Retinal pigment epithelial cell (primary cell): ENCODE data around the gene IRAK4.

ENCODE experiments used
- DNase-seq: peaks from one replicate; pipeline ENCODE4 v3.0.0-alpha.2; 2010; ENCODE audit warnings: low read depth
- H3K4me3 ChIP-seq: 2 replicates; pipeline ENCODE4 v1.5.1; 2011; ENCODE audit warnings: mild to moderate bottlenecking, low read length, control low read depth, moderate library complexity
- CTCF ChIP-seq: conservative IDR thresholded peaks from 2 replicates; pipeline ENCODE4 v1.5.1; 2011; ENCODE audit warnings: low read depth, low read length, control low read depth, inconsistent platforms

Gene IRAK4

GRCh38 chr12:43812926-43813325 lies 54.2 kb downstream of the IRAK4 start:
- no peak for DNase-seq

GRCh38 chr12:43815416-43815815 lies 56.7 kb downstream of the IRAK4 start:
- no peak overlapping the region for H3K4me3 ChIP-seq
- no peak for TF ChIP-seq CTCF
- DNase-seq = no peak

More at GRCh38 chr12:43812926-43813325, 54.2 kb downstream of the IRAK4 start:
- TF ChIP-seq CTCF = no peak
- no peak overlapping the region for H3K4me3 ChIP-seq

GRCh38 chr12:43816168-43816567 lies 57.4 kb downstream of the IRAK4 start:
- no peak overlapping the region for H3K4me3 ChIP-seq
- DNase-seq = no peak
- no peak for TF ChIP-seq CTCF

- TF ChIP-seq CTCF = no peak
- no peak overlapping the region for H3K4me3 ChIP-seq
- no peak for DNase-seq
Measured at GRCh38 chr12:43824207-43824775, 65.5 kb downstream of the IRAK4 start.

GRCh38 chr12:43826681-43827080 lies 67.9 kb downstream of the IRAK4 start:
- TF ChIP-seq CTCF = no peak
- DNase-seq = no peak
- no peak overlapping the region for H3K4me3 ChIP-seq

- H3K4me3 ChIP-seq = no peak overlapping the region
- no peak for TF ChIP-seq CTCF
- no peak for DNase-seq
Measured at GRCh38 chr12:43827093-43827492, 68.3 kb downstream of the IRAK4 start.

GRCh38 chr12:43832463-43833168 lies 73.9 kb downstream of the IRAK4 start:
- DNase-seq = no peak
- no peak for TF ChIP-seq CTCF
- no peak overlapping the region for H3K4me3 ChIP-seq
